CD4-positive, alpha-beta T cell (primary cell): ENCODE results near the gene MUC6. TPM values are rescaled to one million over a fixed set of nuclear protein-coding genes. Genes with fewer than 3 reads are reported as not detected.

ENCODE experiments used
- ATAC-seq: fragments of 200-7000 bp; cut with Tn5 transposase; one replicate; pipeline ENCODE4 v1.10.0; 2022; ENCODE audit warnings: mild to moderate bottlenecking; ENCODE audit not compliant: poor library complexity
- CTCF ChIA-PET: fragments of 350-600 bp; sonication (Branson Sonifier 250); formaldehyde crosslinking; loops from one replicate; lab custom pipeline; 2021; ENCODE audit warnings: antibody characterized with exemption, inconsistent platforms; lab: Charles Lee
- POLR2A ChIA-PET: fragments of 350-600 bp; sonication (Branson Sonifier 250); formaldehyde crosslinking; loops from one replicate; lab custom pipeline; 2021; ENCODE audit warnings: antibody characterized with exemption, inconsistent platforms; lab: Charles Lee
- DNase-seq, 14 experiments: peaks; one replicate each; pipeline ENCODE4 v3.0.0-alpha.2; 2013 to 2020; ENCODE audit warnings: mixed read lengths in 2 of 14
- H3K27ac ChIP-seq, 2 donors: one replicate each; pipeline versions ENCODE4 v1.5.1 to v1.7.0; 2013; ENCODE audit warnings: low read length in 2 of 2, low read depth in 1 of 2, mild to moderate bottlenecking in 1 of 2
- H3K27me3 ChIP-seq, 2 experiments: 1 replicate in 1 of 2; 2 replicates in 1 of 2; pipeline versions ENCODE4 v1.6.1 to v1.7.0; 2013; ENCODE audit warnings: low read length in 2 of 2, control low read depth in 1 of 2, mild to moderate bottlenecking in 1 of 2, moderate library complexity in 1 of 2; ENCODE audit not compliant: insufficient read depth in 2 of 2, control insufficient read depth in 1 of 2
- H3K36me3 ChIP-seq: one replicate; pipeline ENCODE4 v1.6.1; 2013; ENCODE audit warnings: low read length, control low read depth; ENCODE audit not compliant: insufficient read depth
- H3K4me1 ChIP-seq: one replicate; pipeline ENCODE4 v1.6.1; 2013; ENCODE audit warnings: low read length, control low read depth; ENCODE audit not compliant: insufficient read depth
- H3K4me3 ChIP-seq: one replicate; pipeline ENCODE4 v1.5.1; 2013; ENCODE audit warnings: mild to moderate bottlenecking, low read length, moderate library complexity
- H3K9me3 ChIP-seq, 2 experiments: 1 replicate in 1 of 2; 2 replicates in 1 of 2; pipeline versions ENCODE4 v1.6.1 to v1.7.0; 2013; ENCODE audit warnings: low read length in 2 of 2, mild to moderate bottlenecking in 2 of 2, control low read depth in 1 of 2, moderate library complexity in 1 of 2; ENCODE audit not compliant: control insufficient read depth in 1 of 2, insufficient read depth in 1 of 2
- H3K27ac Mint-ChIP-seq: one replicate; pipeline ENCODE4 v1.8.0; 2020; ENCODE audit warnings: mixed read lengths
- H3K27me3 Mint-ChIP-seq: one replicate; pipeline ENCODE4 v1.8.0; 2021; ENCODE audit warnings: mixed read lengths
- H3K36me3 Mint-ChIP-seq: one replicate; pipeline ENCODE4 v1.8.0; 2021; ENCODE audit warnings: low read depth, mixed read lengths
- H3K4me1 Mint-ChIP-seq: one replicate; pipeline ENCODE4 v1.8.0; 2021; ENCODE audit warnings: low read depth, mixed read lengths
- H3K4me3 Mint-ChIP-seq: one replicate; pipeline ENCODE4 v1.8.0; 2020; ENCODE audit warnings: mild to moderate bottlenecking, mixed read lengths
- H3K9me3 Mint-ChIP-seq: one replicate; pipeline ENCODE4 v1.8.0; 2020; ENCODE audit warnings: mixed read lengths
- intact Hi-C, 2 experiments: fragments of 100-400 bp; cut with DNase I in 1 of 2; cut with micrococcal nuclease in 1 of 2; formaldehyde crosslinking; loops; one replicate each; pipeline versions ENCODE4 v1.15.1 to v1.9.0; 2023 to 2025; cut with DNase I, micrococcal nuclease
- total RNA-seq, 174 experiments: library from RNA in 2 of 174; stranded (reverse) in 2 of 174; gene quantifications; one replicate each; pipeline ENCODE4 v1.2.3 and lab custom pipeline; 2021 to 2026
- TF ChIP-seq, protein P1 (sequence below): fragments of 200-600 bp; IDR thresholded peaks from one replicate; pipeline ENCODE4 v1.8.0; 2022; ENCODE audit warnings: antibody characterized with exemption, mild to moderate bottlenecking

MUC6 gene
- total RNA-seq, 2 experiments from 2014 or later: not detected

DNA sequence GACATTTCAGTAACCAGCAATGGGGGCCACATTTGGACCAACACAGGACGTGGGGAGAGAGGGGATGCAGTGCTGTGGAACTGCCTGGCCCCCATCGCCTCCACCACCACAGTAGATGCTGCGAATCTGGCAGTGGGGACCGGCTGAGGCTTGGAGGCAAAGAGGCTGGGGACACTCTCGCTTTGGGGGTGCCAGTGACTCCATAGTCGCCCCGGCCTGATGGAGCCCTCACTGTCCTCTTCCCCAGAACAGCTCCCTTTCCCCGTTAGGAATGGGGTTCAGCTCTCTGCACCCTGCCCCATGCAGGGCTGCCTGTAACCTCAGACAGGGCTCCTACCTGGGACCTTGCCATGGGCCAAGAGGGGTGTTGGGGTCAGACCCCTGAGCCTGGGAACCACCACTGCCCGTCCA lies 36.3 kb upstream of the MUC6 start:
- no peaks in the 10 kb centered on the region for H3K36me3 Mint-ChIP-seq
- H3K4me1 Mint-ChIP-seq: no peaks in the 10 kb centered on the region
- DNase-seq (peak in 1 of 14 experiments; percentile 17), ATAC-seq (no peak)
- TF ChIP-seq, protein P1, sequence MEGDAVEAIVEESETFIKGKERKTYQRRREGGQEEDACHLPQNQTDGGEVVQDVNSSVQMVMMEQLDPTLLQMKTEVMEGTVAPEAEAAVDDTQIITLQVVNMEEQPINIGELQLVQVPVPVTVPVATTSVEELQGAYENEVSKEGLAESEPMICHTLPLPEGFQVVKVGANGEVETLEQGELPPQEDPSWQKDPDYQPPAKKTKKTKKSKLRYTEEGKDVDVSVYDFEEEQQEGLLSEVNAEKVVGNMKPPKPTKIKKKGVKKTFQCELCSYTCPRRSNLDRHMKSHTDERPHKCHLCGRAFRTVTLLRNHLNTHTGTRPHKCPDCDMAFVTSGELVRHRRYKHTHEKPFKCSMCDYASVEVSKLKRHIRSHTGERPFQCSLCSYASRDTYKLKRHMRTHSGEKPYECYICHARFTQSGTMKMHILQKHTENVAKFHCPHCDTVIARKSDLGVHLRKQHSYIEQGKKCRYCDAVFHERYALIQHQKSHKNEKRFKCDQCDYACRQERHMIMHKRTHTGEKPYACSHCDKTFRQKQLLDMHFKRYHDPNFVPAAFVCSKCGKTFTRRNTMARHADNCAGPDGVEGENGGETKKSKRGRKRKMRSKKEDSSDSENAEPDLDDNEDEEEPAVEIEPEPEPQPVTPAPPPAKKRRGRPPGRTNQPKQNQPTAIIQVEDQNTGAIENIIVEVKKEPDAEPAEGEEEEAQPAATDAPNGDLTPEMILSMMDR: no peak
- Histone ChIP-seq H3K4me3 (no peak overlapping the region), H3K27me3 (peaks cover 0 to 8% of the 10 kb centered on the region in 2 experiments), H3K36me3 (no peaks in the 10 kb centered on the region), H3K9me3 (no peaks in the 10 kb centered on the region), H3K4me1 (no peaks in the 10 kb centered on the region), H3K27ac (no peak overlapping the region)
- peaks cover 3% of the 10 kb centered on the region for H3K27me3 Mint-ChIP-seq
- POLR2A ChIA-PET: no interaction called here
- no peak overlapping the region for H3K4me3 Mint-ChIP-seq
- intact Hi-C loops: no loop called here
- CTCF ChIA-PET: no interaction called here
- H3K27ac Mint-ChIP-seq: no peak overlapping the region
- H3K9me3 Mint-ChIP-seq: no peaks in the 10 kb centered on the region

DNA sequence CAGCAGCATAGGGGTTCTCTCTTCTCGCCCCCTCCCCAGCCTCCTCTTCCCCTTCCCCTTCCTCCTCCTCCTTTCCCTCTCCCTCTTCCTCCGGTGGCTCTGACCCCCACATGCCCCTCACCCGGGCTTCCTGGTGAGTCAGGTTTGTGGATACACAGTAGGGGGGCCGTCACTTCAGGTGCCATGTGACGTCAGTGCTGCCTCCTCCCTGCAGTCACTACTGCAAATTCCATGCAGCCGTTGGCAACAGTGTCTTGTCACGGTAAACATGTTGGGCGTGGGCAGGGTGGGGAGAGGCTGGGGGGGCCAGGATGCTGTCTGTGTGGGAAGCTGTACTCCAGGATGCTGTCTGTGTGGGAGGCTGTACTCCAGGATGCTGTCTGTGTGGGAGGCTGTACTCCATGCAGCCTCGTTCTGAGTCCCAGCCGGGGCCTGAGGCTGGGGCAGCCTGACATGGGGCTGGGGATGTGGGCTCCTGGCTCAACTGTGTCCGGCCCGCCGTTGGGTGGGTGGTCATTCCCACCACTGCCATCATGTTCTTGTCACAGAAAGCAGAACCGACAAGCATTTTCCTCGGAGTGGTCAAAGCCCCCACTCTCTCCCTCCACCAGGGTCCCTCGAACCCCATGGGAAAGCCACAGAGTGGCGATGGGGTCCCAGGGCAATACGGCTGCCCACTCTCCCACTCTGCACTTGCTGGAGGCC lies 35.8 kb upstream of the MUC6 start:
- no peaks in the 10 kb centered on the region for H3K9me3 Mint-ChIP-seq
- no peak overlapping the region for H3K27ac Mint-ChIP-seq
- TF ChIP-seq, protein P1: no peak
- H3K27me3 Mint-ChIP-seq: peaks cover 3% of the 10 kb centered on the region
- H3K27ac ChIP-seq: no peak overlapping the region
- peaks cover 0 to 8% of the 10 kb centered on the region in 2 experiments for H3K27me3 ChIP-seq
- no peaks in the 10 kb centered on the region for H3K4me1 Mint-ChIP-seq
- H3K9me3 ChIP-seq: no peaks in the 10 kb centered on the region
- DNase-seq: no peak
- CTCF ChIA-PET: no interaction called here
- POLR2A ChIA-PET: no interaction called here
- H3K36me3 ChIP-seq: no peaks in the 10 kb centered on the region
- no peak for ATAC-seq
- no peak overlapping the region for H3K4me3 ChIP-seq
- no peaks in the 10 kb centered on the region for H3K4me1 ChIP-seq
- intact Hi-C loops: no loop called here
- no peaks in the 10 kb centered on the region for H3K36me3 Mint-ChIP-seq
- H3K4me3 Mint-ChIP-seq: no peak overlapping the region

DNA sequence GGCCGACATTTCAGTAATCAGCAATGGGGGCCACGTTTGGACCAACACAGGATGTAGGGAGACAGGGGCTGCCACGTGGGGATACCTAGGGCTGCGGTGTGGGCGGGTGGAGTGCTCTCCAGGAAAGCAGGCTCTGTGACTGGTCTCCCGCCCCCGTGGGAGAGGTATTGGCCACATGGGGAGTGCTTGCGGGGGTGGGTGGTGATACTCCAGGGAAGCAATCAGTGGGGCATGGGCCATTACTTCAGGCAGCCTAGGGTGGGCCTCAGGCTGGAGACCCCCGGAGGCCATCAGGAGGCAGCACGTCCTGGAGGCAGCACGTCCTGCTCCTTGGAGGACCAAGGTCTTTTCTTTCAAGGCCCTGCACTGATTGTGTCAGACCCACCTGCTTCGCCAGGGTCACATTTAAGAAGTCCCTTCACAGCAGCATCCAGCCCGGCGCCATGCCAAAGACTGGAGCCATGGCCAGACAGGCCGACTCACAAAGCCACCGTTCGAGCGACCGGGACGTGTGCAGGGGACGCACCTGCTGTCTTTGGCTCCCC lies 35.1 kb upstream of the MUC6 start:
- no peak overlapping the region for H3K27ac ChIP-seq
- no peaks in the 10 kb centered on the region for H3K36me3 ChIP-seq
- intact Hi-C loops: no loop called here
- no peaks in the 10 kb centered on the region for H3K9me3 Mint-ChIP-seq
- H3K4me3 Mint-ChIP-seq: no peak overlapping the region
- CTCF ChIA-PET: no interaction called here
- no peak overlapping the region for H3K4me3 ChIP-seq
- H3K36me3 Mint-ChIP-seq: no peaks in the 10 kb centered on the region
- no peaks in the 10 kb centered on the region for H3K9me3 ChIP-seq
- no peaks in the 10 kb centered on the region for H3K4me1 Mint-ChIP-seq
- TF ChIP-seq, protein P1: no peak
- POLR2A ChIA-PET: no interaction called here
- DNase-seq (no peak), ATAC-seq (no peak)
- no peak overlapping the region for H3K27ac Mint-ChIP-seq
- no peaks in the 10 kb centered on the region for H3K4me1 ChIP-seq
- peaks cover 3% of the 10 kb centered on the region for H3K27me3 Mint-ChIP-seq
- H3K27me3 ChIP-seq: peaks cover 0 to 8% of the 10 kb centered on the region in 2 experiments
